Fibroblast of villous mesenchyme (primary cell): ENCODE results near the gene AVEN. TPM values are rescaled to one million over a fixed set of nuclear protein-coding genes. Genes with fewer than 3 reads are reported as not detected.

Experiments
- DNase-seq: peaks from one replicate; pipeline ENCODE4 v3.0.0-alpha.2; 2010; ENCODE audit warnings: low read depth
- H3K4me3 ChIP-seq: 2 replicates; pipeline ENCODE4 v1.5.1; 2011; ENCODE audit warnings: low read depth, mild to moderate bottlenecking, low read length
- total RNA-seq: library from RNA; depleted of rRNA; stranded (reverse); fragments of >200 nt; gene quantifications from 2 replicates; pipeline ENCODE4 v1.2.3, GENCODE V29; 2012
- TF ChIP-seq, protein P1 (sequence below): IDR thresholded peaks from 2 replicates; pipeline ENCODE4 v1.5.1; 2012; ENCODE audit warnings: low read depth, mild to moderate bottlenecking, low read length; ENCODE audit not compliant: insufficient read depth

AVEN gene
- total RNA-seq, 1 donor: 37.1 TPM

DNA sequence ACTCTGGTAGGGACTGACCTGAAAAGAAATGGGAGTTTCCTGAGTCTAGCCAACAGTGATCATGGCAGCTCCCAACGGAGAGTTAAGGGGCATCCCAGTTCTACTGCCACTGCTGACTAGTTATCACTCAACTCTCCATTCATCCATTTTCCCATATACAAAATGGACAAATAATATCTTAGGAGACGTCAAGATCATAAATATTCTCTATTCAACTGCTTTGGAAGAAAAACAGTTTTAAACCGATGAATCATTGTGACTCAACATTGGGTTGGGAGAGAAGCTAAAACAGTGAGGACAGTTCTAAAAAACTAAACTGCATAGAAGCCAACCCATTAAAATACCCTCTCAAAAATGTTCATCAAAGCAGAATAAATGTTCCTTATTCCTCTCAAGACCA is 128.3 kb downstream of the AVEN start:
- DNase-seq: peak; percentile 10
- H3K4me3 ChIP-seq: no peak overlapping the region
- TF ChIP-seq, protein P1, sequence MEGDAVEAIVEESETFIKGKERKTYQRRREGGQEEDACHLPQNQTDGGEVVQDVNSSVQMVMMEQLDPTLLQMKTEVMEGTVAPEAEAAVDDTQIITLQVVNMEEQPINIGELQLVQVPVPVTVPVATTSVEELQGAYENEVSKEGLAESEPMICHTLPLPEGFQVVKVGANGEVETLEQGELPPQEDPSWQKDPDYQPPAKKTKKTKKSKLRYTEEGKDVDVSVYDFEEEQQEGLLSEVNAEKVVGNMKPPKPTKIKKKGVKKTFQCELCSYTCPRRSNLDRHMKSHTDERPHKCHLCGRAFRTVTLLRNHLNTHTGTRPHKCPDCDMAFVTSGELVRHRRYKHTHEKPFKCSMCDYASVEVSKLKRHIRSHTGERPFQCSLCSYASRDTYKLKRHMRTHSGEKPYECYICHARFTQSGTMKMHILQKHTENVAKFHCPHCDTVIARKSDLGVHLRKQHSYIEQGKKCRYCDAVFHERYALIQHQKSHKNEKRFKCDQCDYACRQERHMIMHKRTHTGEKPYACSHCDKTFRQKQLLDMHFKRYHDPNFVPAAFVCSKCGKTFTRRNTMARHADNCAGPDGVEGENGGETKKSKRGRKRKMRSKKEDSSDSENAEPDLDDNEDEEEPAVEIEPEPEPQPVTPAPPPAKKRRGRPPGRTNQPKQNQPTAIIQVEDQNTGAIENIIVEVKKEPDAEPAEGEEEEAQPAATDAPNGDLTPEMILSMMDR: no peak

DNA sequence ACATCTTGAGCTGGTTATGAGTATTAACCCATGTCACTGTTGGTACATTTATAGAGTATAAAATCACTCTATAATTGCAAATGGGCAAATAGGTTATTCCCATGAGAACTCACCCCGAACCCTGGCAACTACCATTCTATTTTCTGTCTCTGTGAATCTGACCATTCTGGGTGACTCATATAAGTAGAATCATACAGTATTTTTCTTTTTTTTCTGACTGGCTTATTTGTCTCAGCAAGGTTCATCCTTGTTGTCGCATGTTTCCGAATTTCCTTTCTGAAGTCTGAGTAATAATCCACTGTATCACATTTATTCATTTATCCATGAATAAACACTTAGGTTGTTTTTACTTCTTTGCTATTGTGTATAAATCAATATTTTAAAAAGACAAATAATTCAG is 130.6 kb downstream of the AVEN start:
- no peak overlapping the region for H3K4me3 ChIP-seq
- DNase-seq: no peak
- TF ChIP-seq, protein P1: no peak

DNA sequence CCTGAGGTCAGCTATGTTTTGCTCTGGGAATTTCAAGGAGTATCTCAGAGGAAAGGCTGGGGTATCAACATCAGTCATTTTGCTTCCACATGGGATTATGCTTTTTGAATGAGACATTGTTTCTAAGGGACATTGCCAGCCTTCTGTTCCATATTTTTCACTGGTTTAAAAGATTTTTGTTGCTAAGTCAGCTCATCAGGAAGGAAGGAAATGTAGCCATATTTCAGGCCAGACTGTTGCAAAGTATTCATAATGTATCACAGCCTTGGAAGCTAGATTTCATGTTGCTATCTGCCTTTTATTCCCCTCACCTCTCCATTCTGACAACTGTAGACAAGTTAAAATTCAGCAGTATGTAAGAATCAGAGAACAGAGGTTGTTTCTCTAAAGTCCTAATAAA is 131.7 kb downstream of the AVEN start:
- no peak overlapping the region for H3K4me3 ChIP-seq
- DNase-seq: no peak
- TF ChIP-seq, protein P1: no peak

DNA sequence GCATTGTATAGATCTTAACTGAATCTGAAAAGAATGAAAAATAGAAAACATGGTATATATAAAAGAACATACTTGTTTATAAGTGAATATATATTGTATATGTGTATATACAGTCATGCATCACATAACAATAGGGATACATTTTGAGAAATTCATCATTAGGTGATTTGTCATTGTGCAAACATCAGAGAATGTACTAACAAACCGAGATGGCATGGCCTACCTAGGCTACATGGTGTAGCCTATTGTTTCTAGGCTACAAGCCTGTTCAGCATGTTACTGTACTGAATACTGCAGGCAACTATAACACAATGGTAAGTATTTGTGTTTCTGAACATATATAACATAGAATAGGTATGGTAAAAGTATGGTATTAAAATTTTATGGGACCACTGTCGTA is 135.3 kb downstream of the AVEN start:
- TF ChIP-seq, protein P1: no peak
- DNase-seq: no peak
- no peak overlapping the region for H3K4me3 ChIP-seq

DNA sequence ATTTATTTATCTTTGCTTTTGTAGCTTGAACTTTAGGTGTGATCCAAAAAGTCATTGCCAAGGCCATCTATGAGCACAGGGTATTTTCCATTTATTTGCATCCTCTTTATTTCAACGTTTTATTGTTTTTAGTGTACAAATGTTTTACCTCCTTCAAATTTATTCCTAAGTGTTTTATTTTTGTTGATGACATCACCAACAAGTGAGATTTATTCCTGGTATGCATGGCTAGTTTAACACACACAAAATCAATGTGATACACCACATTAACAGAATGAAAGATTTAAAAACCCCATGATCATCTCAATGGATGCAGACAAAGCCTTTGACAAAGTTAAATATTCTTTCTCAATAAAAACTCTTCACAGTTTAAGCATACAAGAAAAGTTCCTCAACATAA is 137.0 kb downstream of the AVEN start:
- no peak for DNase-seq
- TF ChIP-seq, protein P1: no peak
- H3K4me3 ChIP-seq: no peak overlapping the region

DNA sequence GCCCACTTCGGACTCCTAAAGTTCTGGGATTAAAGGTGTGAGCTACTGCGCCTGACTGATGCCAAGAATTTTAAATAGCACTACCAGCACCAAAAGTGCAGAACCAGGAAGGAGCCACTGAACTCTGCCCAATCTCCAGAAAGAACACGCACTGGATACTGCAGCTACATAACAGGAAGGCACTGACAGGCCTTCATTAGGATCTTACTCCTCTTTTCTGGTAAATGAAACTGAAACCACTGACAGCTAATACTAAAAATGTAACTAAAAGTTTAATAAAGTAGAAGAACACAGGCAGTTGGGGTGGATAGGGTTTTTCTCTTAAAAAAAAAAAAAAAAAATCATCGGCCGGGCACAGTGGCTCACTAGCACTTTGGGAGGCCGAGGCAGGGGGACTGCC is 144.8 kb downstream of the AVEN start:
- no peak overlapping the region for H3K4me3 ChIP-seq
- DNase-seq: no peak
- TF ChIP-seq, protein P1: no peak

DNA sequence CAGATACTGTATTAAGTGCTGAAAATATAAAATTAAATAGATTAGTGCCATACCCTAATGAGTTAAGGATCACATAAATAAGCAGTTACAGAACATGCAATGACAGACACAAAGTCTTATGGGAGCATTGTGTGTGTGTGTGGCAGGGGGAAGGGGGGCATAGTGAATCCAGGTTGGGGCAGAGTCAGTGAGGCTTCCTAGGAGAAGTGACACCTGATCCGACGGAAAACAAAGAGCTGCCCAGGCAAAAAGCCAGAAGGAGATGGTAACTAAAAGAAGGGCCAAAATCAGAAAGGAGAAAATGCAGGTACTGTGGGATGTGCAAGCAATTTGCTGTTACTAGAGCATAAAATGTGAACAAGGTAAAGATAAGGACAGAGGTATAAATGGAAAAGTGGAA is 150.8 kb downstream of the AVEN start:
- no peak for DNase-seq
- H3K4me3 ChIP-seq: no peak overlapping the region
- TF ChIP-seq, protein P1: no peak
